H9 (cell line): Measurements from ENCODE around the gene CUEDC1. TPM values are rescaled to one million over a fixed set of nuclear protein-coding genes. Genes with fewer than 3 reads are reported as not detected.

Experiments
- DNase-seq: peaks from one replicate; pipeline ENCODE4 v3.0.0-alpha.2; 2017
- H2AFZ ChIP-seq: one replicate; pipeline ENCODE4 v1.6.1; 2013; ENCODE audit warnings: mild to moderate bottlenecking, low read length, control low read depth, moderate library complexity
- H2AK5ac ChIP-seq: 2 replicates; pipeline ENCODE4 v1.6.1; 2013; ENCODE audit warnings: low read length, control low read depth, mixed read lengths; ENCODE audit not compliant: insufficient read length
- H2BK120ac ChIP-seq: one replicate; pipeline ENCODE4 v1.6.1; 2013; ENCODE audit warnings: low read depth, mild to moderate bottlenecking, low read length, control low read depth, inconsistent platforms; ENCODE audit not compliant: poor library complexity, severe bottlenecking
- H2BK12ac ChIP-seq: 2 replicates; pipeline ENCODE4 v1.6.1; 2013; ENCODE audit warnings: low read length, control low read depth, mixed read lengths, low read depth; ENCODE audit not compliant: insufficient read length
- H2BK15ac ChIP-seq: 2 replicates; pipeline ENCODE4 v1.6.1; 2013; ENCODE audit warnings: low read depth, low read length, control low read depth
- H2BK20ac ChIP-seq: one replicate; pipeline ENCODE4 v1.6.1; 2013; ENCODE audit warnings: low read depth, mild to moderate bottlenecking, low read length, control low read depth, inconsistent platforms; ENCODE audit not compliant: poor library complexity, severe bottlenecking
- H2BK5ac ChIP-seq: 2 replicates; pipeline ENCODE4 v1.6.1; 2013; ENCODE audit warnings: low read length, control low read depth, mixed read lengths; ENCODE audit not compliant: insufficient read length
- H3K14ac ChIP-seq: 2 replicates; pipeline ENCODE4 v1.6.1; 2013; ENCODE audit warnings: low read length, control low read depth; ENCODE audit not compliant: insufficient read depth
- H3K18ac ChIP-seq: 2 replicates; pipeline ENCODE4 v1.6.1; 2013; ENCODE audit warnings: low read depth, mild to moderate bottlenecking, mixed read lengths, low read length, control low read depth; ENCODE audit not compliant: insufficient read length
- H3K23ac ChIP-seq: 2 replicates; pipeline ENCODE4 v1.6.1; 2013; ENCODE audit warnings: low read length, control low read depth, mixed read lengths, low read depth; ENCODE audit not compliant: insufficient read length
- H3K23me2 ChIP-seq: 2 replicates; pipeline ENCODE4 v1.6.1; 2013; ENCODE audit warnings: low read depth, mild to moderate bottlenecking, mixed read lengths, low read length, control low read depth; ENCODE audit not compliant: insufficient read length, poor library complexity, severe bottlenecking
- H3K27ac ChIP-seq: 2 replicates; pipeline ENCODE4 v1.5.1; 2013; ENCODE audit warnings: low read length, control low read depth, mixed read lengths, low read depth; ENCODE audit not compliant: insufficient read length
- H3K27me3 ChIP-seq: 2 replicates; pipeline ENCODE4 v1.6.1; 2013; ENCODE audit warnings: low read length, control low read depth, inconsistent platforms; ENCODE audit not compliant: insufficient read depth
- H3K4ac ChIP-seq: 2 replicates; pipeline ENCODE4 v1.6.1; 2013; ENCODE audit warnings: low read depth, mild to moderate bottlenecking, control low read depth, inconsistent platforms, low read length, moderate library complexity
- H3K4me1 ChIP-seq: 2 replicates; pipeline ENCODE4 v1.6.1; 2013; ENCODE audit warnings: low read length, control low read depth, inconsistent platforms; ENCODE audit not compliant: insufficient read depth
- H3K4me2 ChIP-seq: 2 replicates; pipeline ENCODE4 v1.6.1; 2013; ENCODE audit warnings: low read length, control low read depth, mixed read lengths; ENCODE audit not compliant: insufficient read length, insufficient read depth
- H3K56ac ChIP-seq: 2 replicates; pipeline ENCODE4 v1.6.1; 2013; ENCODE audit warnings: low read depth, mild to moderate bottlenecking, mixed read lengths, low read length, control low read depth; ENCODE audit not compliant: insufficient read length
- H3K79me1 ChIP-seq: 2 replicates; pipeline ENCODE4 v1.6.1; 2013; ENCODE audit warnings: low read depth, mild to moderate bottlenecking, moderate library complexity, low read length, control low read depth, inconsistent platforms; ENCODE audit not compliant: insufficient read depth, poor library complexity, severe bottlenecking
- H3K79me2 ChIP-seq: 2 replicates; pipeline ENCODE4 v1.6.1; 2013; ENCODE audit warnings: low read length, control low read depth, inconsistent platforms; ENCODE audit not compliant: insufficient read depth
- H3K9ac ChIP-seq: 2 replicates; pipeline ENCODE4 v1.6.1; 2013; ENCODE audit warnings: low read length, control low read depth, mixed read lengths; ENCODE audit not compliant: insufficient read length; ENCODE audit errors: extremely low read depth
- H3K9me3 ChIP-seq: one replicate; pipeline ENCODE4 v1.6.1; 2013; ENCODE audit warnings: low read depth, low read length, inconsistent platforms; ENCODE audit not compliant: control insufficient read depth
- H3T11ph ChIP-seq: one replicate; pipeline ENCODE4 v1.6.1; 2013; ENCODE audit warnings: mild to moderate bottlenecking, low read length, control low read depth, inconsistent platforms
- H4K20me1 ChIP-seq: one replicate; pipeline ENCODE4 v1.6.1; 2013; ENCODE audit not compliant: control insufficient read depth, insufficient read length, insufficient read depth
- H4K5ac ChIP-seq: 2 replicates; pipeline ENCODE4 v1.6.1; 2013; ENCODE audit warnings: low read depth, mild to moderate bottlenecking, mixed read lengths, low read length, control low read depth; ENCODE audit not compliant: insufficient read length
- H4K8ac ChIP-seq: replicated peaks from 2 replicates; pipeline ENCODE4 v1.6.1; 2013; ENCODE audit warnings: low read length, control low read depth, mixed read lengths, low read depth; ENCODE audit not compliant: insufficient read length
- H4K91ac ChIP-seq: 2 replicates; pipeline ENCODE4 v1.6.1; 2013; ENCODE audit warnings: low read depth, mild to moderate bottlenecking, moderate library complexity, mixed read lengths, low read length, control low read depth; ENCODE audit not compliant: insufficient read length
- H3K27ac Mint-ChIP-seq, 3 experiments: 2 replicates in 2 of 3; 3 replicates in 1 of 3; pipeline ENCODE4 v1.8.0; 2020 to 2021; ENCODE audit warnings: mixed read lengths in 3 of 3, mild to moderate bottlenecking in 1 of 3, moderate library complexity in 1 of 3
- H3K27me3 Mint-ChIP-seq: 2 replicates; pipeline ENCODE4 v1.8.0; 2021; ENCODE audit warnings: low read depth, mild to moderate bottlenecking, moderate library complexity, mixed read lengths
- H3K36me3 Mint-ChIP-seq, 3 experiments: 2 replicates in 2 of 3; 3 replicates in 1 of 3; pipeline ENCODE4 v1.8.0; 2020 to 2021; ENCODE audit warnings: low read depth in 3 of 3, mixed read lengths in 3 of 3; ENCODE audit not compliant: insufficient read depth in 1 of 3
- H3K4me1 Mint-ChIP-seq, 2 experiments: 2 replicates each; pipeline ENCODE4 v1.8.0; 2020; ENCODE audit warnings: mixed read lengths in 2 of 2
- H3K4me3 Mint-ChIP-seq, 2 experiments: 2 replicates in 1 of 2; 3 replicates in 1 of 2; pipeline ENCODE4 v1.8.0; 2020 to 2021; ENCODE audit warnings: mild to moderate bottlenecking in 2 of 2, mixed read lengths in 2 of 2, moderate library complexity in 1 of 2
- H3K9me3 Mint-ChIP-seq, 2 experiments: 2 replicates in 1 of 2; 3 replicates in 1 of 2; pipeline ENCODE4 v1.8.0; 2020; ENCODE audit warnings: mild to moderate bottlenecking in 2 of 2, mixed read lengths in 2 of 2, moderate library complexity in 1 of 2
- CTCF ChIP-seq: fragments of 200-600 bp; sonication (generic); conservative IDR thresholded peaks from 3 replicates; pipeline ENCODE4 v1.8.0; 2021; ENCODE audit warnings: antibody characterized with exemption, mild to moderate bottlenecking
- WGBS: extraction: QIAGEN DNeasy Blood & Tissue Kit; methylation state at CpG from one replicate; pipeline ENCODE4 v1.1.7; 2013; ENCODE audit warnings: missing lambda C conversion rate, low lambda C conversion rate, mixed read lengths; ENCODE audit not compliant: insufficient read length; ENCODE audit errors: extremely low coverage; 5-methylcytosine and 5-hydroxymethylcytosine counted together
- total RNA-seq: library from RNA; stranded (reverse); gene quantifications from 2 replicates; pipeline ENCODE4 v1.2.1, GENCODE V29; 2021

CUEDC1 gene
- total RNA-seq, 1 experiment from 2014 or later, result 7.3 TPM

DNA sequence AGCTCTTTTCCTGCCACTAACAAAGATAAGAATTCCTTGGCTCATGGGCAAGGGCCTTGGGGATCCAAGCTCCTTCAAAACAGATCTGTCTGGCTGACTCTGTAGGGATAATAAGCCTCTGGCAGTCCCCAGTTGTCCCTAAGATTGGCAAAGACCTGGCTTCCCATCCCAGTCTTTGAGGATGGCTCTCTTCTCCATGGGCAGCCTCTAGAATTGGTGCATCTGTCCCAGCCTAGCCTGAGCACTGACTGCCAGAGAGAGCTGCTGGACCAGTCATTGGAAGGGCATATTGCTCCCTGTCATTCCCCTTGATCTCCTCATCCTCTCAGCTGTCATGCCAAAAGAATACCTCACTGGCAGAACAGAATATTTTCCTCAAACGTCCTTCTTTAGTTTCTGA is 13.2 kb upstream of the CUEDC1 start:
- Histone ChIP-seq H2BK15ac (no peak overlapping the region), H3K79me2 (no peaks in the 10 kb centered on the region), H3K56ac (no peak overlapping the region), H4K20me1 (no peaks in the 10 kb centered on the region), H3K9ac (no peak overlapping the region), H4K5ac (no peak overlapping the region), H3K23ac (no peak overlapping the region), H4K91ac (no peak overlapping the region), H2BK120ac (no peak overlapping the region), H3K4me1 (peaks cover 2% of the 10 kb centered on the region; the same call in 1 of the 2 replicates), H2AK5ac (no peak overlapping the region), H3K27me3 (no peaks in the 10 kb centered on the region), H3K9me3 (no peaks in the 10 kb centered on the region), H3K79me1 (no peaks in the 10 kb centered on the region), H2AFZ (no peak overlapping the region), H3K4me2 (no peak overlapping the region), H3K18ac (no peak overlapping the region), H3K23me2 (no peaks in the 10 kb centered on the region), H3T11ph (no peak overlapping the region), H2BK5ac (no peak overlapping the region), H2BK12ac (no peak overlapping the region), H2BK20ac (no peak overlapping the region), H3K27ac (no peak overlapping the region), H3K4ac (no peak overlapping the region), H4K8ac (no peak overlapping the region), H3K14ac (no peak overlapping the region)
- WGBS, result no CpG with 5 or more reads among the region's 1 CpG
- H3K27me3 Mint-ChIP-seq, result no peaks in the 10 kb centered on the region; the same call in 1 of the 2 replicates
- H3K9me3 Mint-ChIP-seq, result no peaks in the 10 kb centered on the region
- H3K4me3 Mint-ChIP-seq, result no peak overlapping the region
- H3K36me3 Mint-ChIP-seq, result peaks cover 2 to 11% (median 5%) of the 10 kb centered on the region in 3 experiments; a peak in 5 of 7 replicates
- H3K27ac Mint-ChIP-seq, result peak overlapping the region in 1 of 3 experiments; percentile 28; a peak in 2 of 7 replicates
- DNase-seq, result no peak
- H3K4me1 Mint-ChIP-seq, result peaks cover 7 to 12% of the 10 kb centered on the region in 2 experiments
- no peak for TF ChIP-seq CTCF
